GM19025 (cell line): ENCODE data around the gene ABL2.
"Not testable (repeated sequence)": the region's sequence is repeated elsewhere in the genome, so short reads cannot be mapped to it uniquely, and the experiment has no call there.

Experiments used
- ATAC-seq: cut with Tn5 transposase; IDR thresholded peaks from one replicate; pipeline ENCODE4 v1.9.1; 2021; ENCODE audit warnings: mild to moderate bottlenecking, low read depth, moderate library complexity; ENCODE audit not compliant: unreplicated experiment

The ABL2 gene

GRCh38 chr1:179175011-179175841 is 54.3 kb downstream of the ABL2 start:
- ATAC-seq: no peak

- ATAC-seq: not testable (repeated sequence)
These were observed 59.1 kb downstream of the ABL2 start for GRCh38 chr1:179170468-179170770.

DNA sequence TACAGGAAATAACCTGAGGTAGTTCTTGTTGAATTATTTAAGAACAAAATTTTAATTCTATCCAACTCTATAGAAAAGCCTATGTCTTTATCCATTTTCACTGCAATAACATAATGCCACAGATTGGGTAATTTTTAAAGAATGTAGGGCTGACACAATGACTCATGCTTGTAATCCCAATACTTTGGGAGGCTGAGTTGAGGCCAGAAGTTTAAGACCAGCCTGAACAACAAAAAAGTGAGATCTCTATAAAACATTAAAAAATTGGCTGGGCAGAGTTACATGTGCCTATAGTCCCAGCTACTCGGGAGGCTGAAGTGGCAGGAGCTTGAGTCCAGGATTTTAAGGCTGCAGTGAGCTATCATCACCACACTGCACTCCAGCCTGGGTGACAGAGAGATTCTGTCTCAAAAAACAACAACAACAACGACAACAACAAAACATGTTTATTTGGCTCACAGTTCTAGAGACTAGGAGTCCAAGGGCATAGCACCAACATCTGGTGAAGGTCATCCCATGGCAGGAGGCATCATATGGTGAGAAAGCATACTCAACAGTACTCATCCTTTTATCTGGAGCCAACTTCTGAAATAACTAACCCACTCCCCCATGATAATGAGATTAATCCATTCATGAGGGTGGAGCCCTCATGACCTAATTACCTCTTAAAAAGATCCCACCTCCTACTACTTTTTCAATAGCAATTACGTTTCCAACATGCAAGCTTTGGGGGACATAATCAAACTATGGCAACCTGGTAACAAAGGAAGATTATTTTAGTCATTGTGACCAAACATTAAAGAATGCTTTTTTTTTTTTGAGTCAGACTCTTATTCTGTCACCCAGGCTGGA is 59.6 kb downstream of the ABL2 start:
- no peak for ATAC-seq

- ATAC-seq: no peak
These were observed 60.9 kb downstream of the ABL2 start for GRCh38 chr1:179168536-179168935.

DNA sequence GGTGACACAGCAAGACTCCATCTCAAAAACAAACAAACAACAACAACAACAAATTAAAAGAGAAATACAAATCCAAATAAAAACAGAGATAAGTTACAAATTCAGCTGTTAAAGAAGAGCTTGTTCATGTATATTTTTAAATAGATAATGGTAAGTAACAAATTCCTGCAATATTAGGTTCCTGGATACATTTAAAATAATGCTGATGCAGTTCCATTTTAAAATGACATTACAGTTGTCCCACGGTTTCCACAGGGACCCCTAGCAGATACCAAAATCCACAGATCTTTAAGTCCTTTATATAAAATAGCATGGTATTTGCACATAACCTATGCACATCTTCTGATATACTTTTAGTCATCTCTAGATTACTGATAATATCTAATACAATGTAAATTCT is 61.5 kb downstream of the ABL2 start:
- no peak for ATAC-seq

DNA sequence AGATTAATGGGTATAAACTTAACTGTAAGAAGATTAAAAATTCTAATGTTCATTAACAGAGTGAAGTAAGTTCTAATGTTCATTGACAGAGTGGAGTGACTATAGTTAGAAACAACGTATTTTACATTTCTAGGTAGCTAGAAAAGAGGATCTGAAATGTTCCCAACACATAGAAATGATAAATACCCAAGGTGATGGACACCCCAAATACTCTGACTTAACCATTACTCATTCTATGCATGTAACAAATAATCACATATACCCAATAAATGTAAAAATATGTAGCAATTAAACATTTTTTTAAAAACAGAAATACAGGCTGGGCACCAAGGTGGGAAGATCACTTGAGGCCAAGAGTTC is 62.1 kb downstream of the ABL2 start:
- ATAC-seq: no peak

DNA sequence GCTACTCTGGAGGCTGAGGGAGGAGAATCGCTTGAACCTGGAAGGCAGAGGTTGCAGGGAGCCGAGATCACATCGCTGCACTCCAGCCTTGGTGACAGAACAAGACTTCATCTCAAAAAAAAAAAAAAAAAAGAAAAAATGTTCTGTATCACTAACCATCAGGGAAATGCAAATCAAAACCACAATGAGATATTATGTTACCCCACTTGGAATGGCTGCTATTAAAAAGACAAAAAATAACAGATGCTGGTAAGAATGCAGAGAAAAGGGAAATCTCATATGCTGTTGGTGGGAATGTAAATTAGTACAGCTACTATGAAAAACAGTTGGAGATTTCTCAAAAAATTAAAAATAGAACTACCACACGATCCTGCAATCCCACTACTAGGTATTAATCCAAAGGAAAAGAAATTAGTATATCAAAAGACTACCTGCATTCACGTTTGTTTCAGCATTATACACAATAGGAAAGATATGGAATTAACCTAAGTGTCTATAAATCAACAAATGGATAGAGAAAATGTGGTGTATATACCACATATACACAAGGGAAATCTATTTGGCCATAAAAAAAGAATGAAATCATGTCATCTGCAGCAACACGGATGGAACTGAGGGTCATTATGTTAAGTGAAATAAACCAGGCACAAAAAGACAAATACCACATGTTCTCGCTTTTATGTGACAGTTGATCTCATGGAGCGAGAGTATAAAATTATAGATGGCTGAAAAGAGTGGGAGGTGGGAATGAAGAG is 62.6 kb downstream of the ABL2 start:
- no peak for ATAC-seq

DNA sequence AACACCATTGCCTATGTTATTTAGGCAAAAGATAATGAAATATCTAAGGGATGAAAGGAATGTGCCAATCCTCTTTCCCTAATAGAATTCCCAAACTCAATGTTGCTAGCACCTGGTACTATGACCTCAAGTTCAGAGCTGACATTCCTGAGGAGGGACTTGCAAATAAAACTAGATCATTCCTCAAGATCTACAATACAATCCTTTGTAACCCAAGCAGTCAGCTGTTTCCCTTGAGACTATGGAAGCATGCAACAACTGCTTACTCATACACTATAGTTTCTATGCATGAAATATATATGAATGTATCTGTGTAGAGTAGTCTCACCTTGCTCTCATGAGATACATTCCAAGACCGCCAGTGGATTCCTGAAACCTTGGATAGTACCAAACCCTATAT is 65.0 kb downstream of the ABL2 start:
- no peak for ATAC-seq

DNA sequence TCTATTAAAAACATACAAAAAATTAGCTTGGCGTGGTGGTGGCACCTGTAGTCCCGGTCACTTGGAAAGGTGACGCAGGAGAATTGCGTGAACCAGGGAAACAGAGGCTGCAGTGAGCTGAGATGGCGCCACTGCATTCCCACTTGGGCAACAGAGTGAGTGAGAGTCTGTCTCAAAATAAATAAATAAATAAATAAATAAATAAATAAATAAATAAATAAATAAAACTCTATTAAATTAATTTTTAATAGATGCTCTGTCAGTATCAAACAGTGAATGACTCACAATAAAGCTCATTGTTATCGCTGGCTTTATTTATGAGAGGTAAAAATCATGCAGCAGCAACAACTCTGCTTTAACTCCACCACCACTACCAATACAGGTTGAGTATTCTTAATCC is 72.8 kb downstream of the ABL2 start:
- ATAC-seq: no peak

GRCh38 chr1:179156026-179156425 is 73.5 kb downstream of the ABL2 start:
- no peak for ATAC-seq

DNA sequence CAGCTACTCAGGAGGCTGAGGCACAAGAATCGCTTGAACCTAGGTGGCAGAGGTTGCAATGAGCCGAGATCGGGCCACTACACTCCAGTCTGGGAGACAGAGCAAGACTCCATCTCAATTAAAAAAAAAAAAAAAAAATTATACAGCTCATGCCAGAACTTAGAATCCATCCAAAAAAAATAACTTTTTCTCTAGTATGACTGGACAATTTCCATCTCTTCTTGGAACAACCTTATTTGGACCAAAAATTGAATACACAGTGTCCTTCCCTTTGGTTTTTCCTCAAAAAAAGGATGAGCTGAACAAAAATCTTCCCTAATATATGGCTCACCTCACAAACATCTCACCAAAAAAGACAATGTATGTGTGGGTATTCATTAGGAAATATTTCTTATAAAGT is 73.9 kb downstream of the ABL2 start:
- no peak for ATAC-seq

- no peak for ATAC-seq
These were observed 75.0 kb downstream of the ABL2 start for GRCh38 chr1:179154437-179154836.

GRCh38 chr1:179153217-179153616 is 76.3 kb downstream of the ABL2 start:
- ATAC-seq: no peak

- no peak for ATAC-seq
These were observed 77.4 kb downstream of the ABL2 start for GRCh38 chr1:179151908-179152682.

DNA sequence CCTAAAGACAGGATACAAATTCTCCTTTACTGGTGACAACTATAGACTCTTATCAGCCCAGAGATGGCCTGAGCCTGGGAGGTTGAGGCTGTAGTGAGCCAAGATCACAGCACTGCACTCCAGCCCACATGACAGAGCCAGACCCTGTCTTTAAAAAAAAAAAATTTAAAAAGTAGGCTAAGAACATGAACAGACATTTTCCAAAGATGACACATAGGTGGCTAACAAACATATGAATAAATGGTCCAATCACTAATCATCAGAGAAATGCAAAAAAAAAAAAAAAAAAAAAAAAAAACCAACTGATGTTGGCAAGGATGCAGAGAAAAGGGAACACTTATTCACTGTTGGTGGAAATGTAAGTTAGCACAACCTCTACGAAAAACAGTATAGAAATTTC is 82.6 kb downstream of the ABL2 start:
- ATAC-seq: no peak

DNA sequence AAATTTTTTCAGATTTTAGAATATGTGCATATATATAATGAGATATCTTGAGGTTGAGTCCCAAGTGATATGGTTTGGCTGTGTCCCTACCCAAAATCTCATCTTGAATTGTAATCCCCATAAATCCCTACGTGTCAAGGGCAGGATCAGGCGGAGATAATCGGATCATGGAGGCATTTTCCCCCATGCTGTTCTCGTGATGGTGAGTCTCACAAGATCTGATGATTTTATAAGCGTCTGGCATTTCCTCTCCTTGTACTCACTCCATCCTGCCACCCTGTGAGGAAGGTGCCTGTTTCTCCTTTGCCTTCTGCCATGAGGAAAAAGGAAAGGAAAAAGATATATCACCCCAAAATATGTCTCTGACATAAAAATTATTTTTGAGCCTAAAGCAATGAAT is 83.0 kb downstream of the ABL2 start:
- no peak for ATAC-seq

- no peak for ATAC-seq
These were observed 84.0 kb downstream of the ABL2 start for GRCh38 chr1:179145521-179145920.

- no peak for ATAC-seq
These were observed 84.9 kb downstream of the ABL2 start for GRCh38 chr1:179144626-179145025.

- no peak for ATAC-seq
These were observed 86.2 kb downstream of the ABL2 start for GRCh38 chr1:179143322-179143721.

- ATAC-seq: no peak
These were observed 86.6 kb downstream of the ABL2 start for GRCh38 chr1:179142889-179143299.
